T-helper 9 cell (primary cell): ENCODE measurements around the gene IL15.
"Not testable (repeated sequence)": the region's sequence is repeated elsewhere in the genome, so short reads cannot be mapped to it uniquely, and the experiment has no call there.

ENCODE experiments used
- DNase-seq: peaks from one replicate; pipeline ENCODE4 v3.0.0-alpha.2; 2020

IL15 gene

GRCh38 chr4:141647966-141648365 is 11.6 kb downstream of the IL15 start:
- DNase-seq: no peak

GRCh38 chr4:141652161-141652778 is 15.9 kb downstream of the IL15 start:
- no peak for DNase-seq

- DNase-seq: no peak
These were observed 17.7 kb downstream of the IL15 start for GRCh38 chr4:141654098-141654497.

GRCh38 chr4:141656031-141656430 is 19.6 kb downstream of the IL15 start:
- no peak for DNase-seq

- DNase-seq: no peak
These were observed 21.3 kb downstream of the IL15 start for GRCh38 chr4:141657550-141658250.

GRCh38 chr4:141658309-141658708 is 21.9 kb downstream of the IL15 start:
- no peak for DNase-seq

GRCh38 chr4:141659539-141659938 is 23.2 kb downstream of the IL15 start:
- no peak for DNase-seq

- no peak for DNase-seq
These were observed 24.5 kb downstream of the IL15 start for GRCh38 chr4:141660880-141661279.

GRCh38 chr4:141668200-141668910 is 32.0 kb downstream of the IL15 start:
- DNase-seq: no peak

GRCh38 chr4:141669501-141669900 is 33.1 kb downstream of the IL15 start:
- DNase-seq: no peak

- DNase-seq: no peak
These were observed 39.0 kb downstream of the IL15 start for GRCh38 chr4:141675384-141675783.

- no peak for DNase-seq
These were observed 39.8 kb downstream of the IL15 start for GRCh38 chr4:141676087-141676670.

- no peak for DNase-seq
These were observed 43.7 kb downstream of the IL15 start for GRCh38 chr4:141680060-141680459.

GRCh38 chr4:141684785-141685184 is 48.4 kb downstream of the IL15 start:
- no peak for DNase-seq

GRCh38 chr4:141686146-141686775 is 49.9 kb downstream of the IL15 start:
- no peak for DNase-seq

- no peak for DNase-seq
These were observed 50.5 kb downstream of the IL15 start for GRCh38 chr4:141686879-141687278.

GRCh38 chr4:141689726-141690296 is 53.4 kb downstream of the IL15 start:
- not testable (repeated sequence) for DNase-seq

GRCh38 chr4:141691247-141691646 is 54.9 kb downstream of the IL15 start:
- not testable (repeated sequence) for DNase-seq

GRCh38 chr4:141692081-141692480 is 55.7 kb downstream of the IL15 start:
- no peak for DNase-seq

GRCh38 chr4:141697116-141697515 is 60.7 kb downstream of the IL15 start:
- no peak for DNase-seq

GRCh38 chr4:141702472-141703182 is 66.2 kb downstream of the IL15 start:
- no peak for DNase-seq

- DNase-seq: no peak
These were observed 67.1 kb downstream of the IL15 start for GRCh38 chr4:141703497-141703896.
